Activated CD4-positive, alpha-beta memory T cell treated with anti-CD3 and anti-CD28 coated beads for 36 hours (primary cell): ENCODE results near the gene CAMKMT. TPM values are rescaled to one million over a fixed set of nuclear protein-coding genes. Genes with fewer than 3 reads are reported as not detected.

Source experiments
- CTCF ChIA-PET: fragments of 350-600 bp; sonication (Branson Sonifier 250); formaldehyde crosslinking; loops from one replicate; lab custom pipeline; 2021; ENCODE audit warnings: antibody characterized with exemption, inconsistent platforms; lab: Charles Lee
- POLR2A ChIA-PET: fragments of 350-600 bp; sonication (Branson Sonifier 250); formaldehyde crosslinking; loops from one replicate; lab custom pipeline; 2021; ENCODE audit warnings: antibody characterized with exemption; lab: Charles Lee
- DNase-seq: peaks from one replicate; pipeline ENCODE4 v3.0.0-alpha.2; 2020
- H3K27ac Mint-ChIP-seq: one replicate; pipeline ENCODE4 v1.8.0; 2021; ENCODE audit warnings: mixed read lengths
- H3K27me3 Mint-ChIP-seq: one replicate; pipeline ENCODE4 v1.8.0; 2021; ENCODE audit warnings: mixed read lengths
- H3K36me3 Mint-ChIP-seq: one replicate; pipeline ENCODE4 v1.8.0; 2021; ENCODE audit warnings: mixed read lengths
- H3K4me1 Mint-ChIP-seq: one replicate; pipeline ENCODE4 v1.8.0; 2021; ENCODE audit warnings: low read depth, mixed read lengths
- H3K4me3 Mint-ChIP-seq: one replicate; pipeline ENCODE4 v1.8.0; 2021; ENCODE audit warnings: mild to moderate bottlenecking, mixed read lengths
- H3K9me3 Mint-ChIP-seq: one replicate; pipeline ENCODE4 v1.8.0; 2021; ENCODE audit warnings: mixed read lengths
- intact Hi-C: fragments of 100-400 bp; cut with micrococcal nuclease; formaldehyde crosslinking; loops from one replicate; pipeline ENCODE4 v1.15.1; 2023
- total RNA-seq, 2 experiments: library from RNA; stranded (reverse); gene quantifications; one replicate each; pipeline ENCODE4 v1.2.3, GENCODE V29; 2021

CAMKMT gene
- total RNA-seq, 2 experiments from 2014 or later = 9.3 to 11.3 TPM

GRCh38 chr2:44810892-44811530, 449.3 kb downstream of the CAMKMT start:
- no peak for DNase-seq
- intact Hi-C loops = no loop called here
- Mint-ChIP-seq H3K4me1 (no peaks in the 10 kb centered on the region), H3K36me3 (no peaks in the 10 kb centered on the region), H3K27me3 (peaks cover 64% of the 10 kb centered on the region), H3K27ac (no peak overlapping the region), H3K4me3 (no peak overlapping the region), H3K9me3 (no peaks in the 10 kb centered on the region)
- CTCF ChIA-PET = no interaction called here
- POLR2A ChIA-PET = no interaction called here

- Mint-ChIP-seq H3K27me3 (peaks cover 53% of the 10 kb centered on the region), H3K4me3 (no peak overlapping the region), H3K9me3 (no peaks in the 10 kb centered on the region), H3K4me1 (no peaks in the 10 kb centered on the region), H3K27ac (no peak overlapping the region), H3K36me3 (no peaks in the 10 kb centered on the region)
- intact Hi-C loops = no loop called here
- ChIA-PET CTCF (no interaction called here), POLR2A (no interaction called here)
- no peak for DNase-seq
These were observed 451.4 kb downstream of the CAMKMT start for GRCh38 chr2:44813165-44813564.

- ChIA-PET POLR2A (no interaction called here), CTCF (no interaction called here)
- no peak for DNase-seq
- no peak overlapping the region for H3K27ac Mint-ChIP-seq
- H3K4me1 Mint-ChIP-seq = no peaks in the 10 kb centered on the region
- no peak overlapping the region for H3K4me3 Mint-ChIP-seq
- H3K9me3 Mint-ChIP-seq = no peaks in the 10 kb centered on the region
- H3K27me3 Mint-ChIP-seq = peaks cover 50% of the 10 kb centered on the region
- intact Hi-C loops = no loop called here
- no peaks in the 10 kb centered on the region for H3K36me3 Mint-ChIP-seq
These were observed 451.9 kb downstream of the CAMKMT start for GRCh38 chr2:44813658-44814057.

- no peak for DNase-seq
- Mint-ChIP-seq H3K4me1 (no peaks in the 10 kb centered on the region), H3K27ac (no peak overlapping the region), H3K4me3 (no peak overlapping the region), H3K27me3 (peaks cover 26% of the 10 kb centered on the region), H3K9me3 (no peaks in the 10 kb centered on the region), H3K36me3 (no peaks in the 10 kb centered on the region)
- CTCF ChIA-PET = no interaction called here
- POLR2A ChIA-PET = no interaction called here
- intact Hi-C loops = no loop called here
These were observed 455.5 kb downstream of the CAMKMT start for GRCh38 chr2:44817256-44817655.

- Mint-ChIP-seq H3K27ac (no peak overlapping the region), H3K27me3 (peaks cover 22% of the 10 kb centered on the region), H3K4me3 (no peak overlapping the region), H3K4me1 (no peaks in the 10 kb centered on the region), H3K9me3 (no peaks in the 10 kb centered on the region), H3K36me3 (no peaks in the 10 kb centered on the region)
- POLR2A ChIA-PET = no interaction called here
- intact Hi-C loops = no loop called here
- CTCF ChIA-PET = no interaction called here
- DNase-seq = no peak
These were observed 456.1 kb downstream of the CAMKMT start for GRCh38 chr2:44817673-44818335.

- POLR2A ChIA-PET = no interaction called here
- Mint-ChIP-seq H3K27me3 (peaks cover 13% of the 10 kb centered on the region), H3K4me3 (no peak overlapping the region), H3K27ac (no peak overlapping the region), H3K9me3 (no peaks in the 10 kb centered on the region), H3K36me3 (no peaks in the 10 kb centered on the region), H3K4me1 (no peaks in the 10 kb centered on the region)
- CTCF ChIA-PET = no interaction called here
- intact Hi-C loops = no loop called here
- no peak for DNase-seq
These were observed 457.3 kb downstream of the CAMKMT start for GRCh38 chr2:44819061-44819460.

GRCh38 chr2:44821500-44821899, 459.8 kb downstream of the CAMKMT start:
- no peak overlapping the region for H3K27ac Mint-ChIP-seq
- no peaks in the 10 kb centered on the region for H3K9me3 Mint-ChIP-seq
- DNase-seq = no peak
- no peaks in the 10 kb centered on the region for H3K27me3 Mint-ChIP-seq
- H3K4me1 Mint-ChIP-seq = no peaks in the 10 kb centered on the region
- H3K4me3 Mint-ChIP-seq = no peak overlapping the region
- no peaks in the 10 kb centered on the region for H3K36me3 Mint-ChIP-seq
- ChIA-PET POLR2A (no interaction called here), CTCF (no interaction called here)
- intact Hi-C loops = no loop called here

GRCh38 chr2:44822174-44822573, 460.4 kb downstream of the CAMKMT start:
- Mint-ChIP-seq H3K27me3 (no peaks in the 10 kb centered on the region), H3K27ac (no peak overlapping the region), H3K36me3 (no peaks in the 10 kb centered on the region), H3K9me3 (no peaks in the 10 kb centered on the region), H3K4me3 (no peak overlapping the region), H3K4me1 (no peaks in the 10 kb centered on the region)
- CTCF ChIA-PET = no interaction called here
- no peak for DNase-seq
- intact Hi-C loops = no loop called here
- POLR2A ChIA-PET = no interaction called here

Other genes starting within 250 kb of the CAMKMT start
- 10 to 100 TPM; 41.6 to 45.2 TPM for gene PPM1B, start 193.1 kb upstream of the CAMKMT start, total RNA-seq
- under 1 TPM in 1 of 2 experiments, not detected in 1; 0.17 TPM for gene SLC3A1, start 86.5 kb upstream of the CAMKMT start, total RNA-seq
- 10 to 100 TPM; 25.2 to 32.1 TPM for gene PREPL, start 453 bp upstream of the CAMKMT start, total RNA-seq